K562 (cell line): ENCODE measurements around the gene CBX3. TPM values are rescaled to one million over a fixed set of nuclear protein-coding genes. Genes with fewer than 3 reads are reported as not detected.

Source experiments
- ARID1B ChIP-seq: fragments of 450-650 bp; IDR thresholded peaks from 2 replicates; pipeline ENCODE4 v1.6.1; 2016; ENCODE audit warnings: antibody characterized with exemption, mild to moderate bottlenecking, inconsistent platforms
- ASH1L ChIP-seq: fragments of 450-650 bp; IDR thresholded peaks from 2 replicates; pipeline ENCODE4 v1.6.1; 2018; ENCODE audit warnings: borderline replicate concordance, mild to moderate bottlenecking, low read depth; ENCODE audit not compliant: partially characterized antibody
- CSDE1 ChIP-seq, 2 experiments: fragments of 450-650 bp; IDR thresholded peaks; 2 replicates each; pipeline ENCODE4 v1.6.1; 2016; ENCODE audit warnings: mild to moderate bottlenecking in 1 of 2
- EGR1 ChIP-seq: fragments of 450-650 bp; conservative IDR thresholded peaks from 2 replicates; pipeline ENCODE4 v1.6.1; 2017; ENCODE audit warnings: mild to moderate bottlenecking
- HEY1 ChIP-seq: fragments of 250-450 bp; sonication (Bioruptor Pico); IDR thresholded peaks from 2 replicates; pipeline ENCODE4 v1.5.0; 2020; ENCODE audit warnings: mild to moderate bottlenecking, moderate library complexity, borderline replicate concordance
- HLTF ChIP-seq: fragments of 450-650 bp; IDR thresholded peaks from 2 replicates; pipeline ENCODE4 v1.6.1; 2016
- ILK ChIP-seq: fragments of 450-650 bp; IDR thresholded peaks from 2 replicates; pipeline ENCODE4 v1.6.1; 2016; ENCODE audit warnings: missing genetic modification characterization, low read depth, mild to moderate bottlenecking, missing compliant biosample characterization, moderate library complexity, borderline replicate concordance
- JUNB ChIP-seq: fragments of 450-650 bp; formaldehyde crosslinking; conservative IDR thresholded peaks from 2 replicates; pipeline ENCODE4 v1.4.0; 2020; ENCODE audit warnings: mild to moderate bottlenecking
- KAT8 ChIP-seq: fragments of 450-650 bp; IDR thresholded peaks from 2 replicates; pipeline ENCODE4 v1.6.1; 2016; ENCODE audit warnings: low read depth, mild to moderate bottlenecking
- KLF16 ChIP-seq: IDR thresholded peaks from 2 replicates; pipeline ENCODE4 v1.6.1; 2016; ENCODE audit warnings: antibody characterized with exemption
- MIER1 ChIP-seq: fragments of 450-650 bp; IDR thresholded peaks from 2 replicates; pipeline ENCODE4 v1.6.1; 2016; ENCODE audit warnings: antibody characterized with exemption, mild to moderate bottlenecking, low read depth
- NFE2 ChIP-seq: IDR thresholded peaks from 2 replicates; pipeline ENCODE4 v1.6.1; 2014; ENCODE audit warnings: antibody characterized with exemption, low read depth
- NFYB ChIP-seq: IDR thresholded peaks from 2 replicates; pipeline ENCODE4 v1.6.1; 2011; ENCODE audit warnings: mild to moderate bottlenecking, moderate library complexity; ENCODE audit not compliant: insufficient read length; ENCODE audit errors: extremely low read depth
- PHB ChIP-seq: fragments of 250-450 bp; sonication (Bioruptor Pico); IDR thresholded peaks from 2 replicates; pipeline ENCODE4 v1.5.0; 2021
- POLR3G ChIP-seq: IDR thresholded peaks from 2 replicates; pipeline ENCODE4 v1.6.1; 2011; ENCODE audit not compliant: insufficient read length, insufficient replicate concordance; ENCODE audit errors: extremely low read depth
- SMAD1 ChIP-seq: fragments of 150-350 bp; IDR thresholded peaks from 2 replicates; pipeline ENCODE4 v1.6.1; 2014; ENCODE audit warnings: low read length, low read depth; ENCODE audit not compliant: partially characterized antibody
- SMAD2 ChIP-seq: fragments of 150-350 bp; IDR thresholded peaks from 2 replicates; pipeline ENCODE4 v1.6.1; 2014; ENCODE audit warnings: low read depth, mild to moderate bottlenecking, low read length
- SREBF2 ChIP-seq: sonication (generic); formaldehyde crosslinking; IDR thresholded peaks from 2 replicates; pipeline ENCODE4 v1.4.0; 2020; ENCODE audit warnings: mild to moderate bottlenecking, missing genetic modification reagents
- SUPT5H ChIP-seq: fragments of 450-650 bp; IDR thresholded peaks from 2 replicates; pipeline ENCODE4 v1.6.1; 2016
- TCF3 ChIP-seq: sonication (generic); formaldehyde crosslinking; IDR thresholded peaks from 2 replicates; pipeline ENCODE4 v1.4.0; 2020; ENCODE audit warnings: mild to moderate bottlenecking, missing genetic modification reagents
- TCF7 ChIP-seq: sonication (generic); IDR thresholded peaks from 2 replicates; pipeline ENCODE4 v1.6.1; 2016; ENCODE audit warnings: antibody characterized with exemption, borderline replicate concordance
- TSC22D4 ChIP-seq: fragments of 450-650 bp; IDR thresholded peaks from 2 replicates; pipeline ENCODE4 v1.6.1; 2016; ENCODE audit warnings: missing genetic modification characterization, missing biosample characterization, control low read depth
- ZBED1 ChIP-seq: IDR thresholded peaks from 2 replicates; pipeline ENCODE4 v1.6.1; 2014
- ZBTB8A ChIP-seq: fragments of 450-650 bp; IDR thresholded peaks from 2 replicates; pipeline ENCODE4 v1.6.1; 2018; ENCODE audit warnings: mild to moderate bottlenecking, moderate library complexity; ENCODE audit not compliant: partially characterized antibody
- ZC3H11A ChIP-seq: IDR thresholded peaks from 2 replicates; pipeline ENCODE4 v1.6.1; 2012; ENCODE audit warnings: low read depth, low read length, improper control_type of control experiment
- ZNF175 ChIP-seq: fragments of 200-800 bp; sonication (Bioruptor generic); IDR thresholded peaks from 2 replicates; pipeline ENCODE4 v1.6.1; 2016; ENCODE audit warnings: low read depth, mild to moderate bottlenecking, missing genetic modification characterization, missing compliant biosample characterization
- ZNF551 ChIP-seq: fragments of 250-450 bp; sonication (Bioruptor Pico); IDR thresholded peaks from 2 replicates; pipeline ENCODE4 v1.5.0; 2021; ENCODE audit warnings: mild to moderate bottlenecking, moderate library complexity
- ZNF584 ChIP-seq: fragments of 200-800 bp; sonication (Bioruptor generic); IDR thresholded peaks from 2 replicates; pipeline ENCODE4 v1.6.1; 2016; ENCODE audit warnings: low read depth, mild to moderate bottlenecking, missing genetic modification characterization, missing compliant biosample characterization
- ZNF589 ChIP-seq: fragments of 200-800 bp; sonication (Bioruptor generic); IDR thresholded peaks from 2 replicates; pipeline ENCODE4 v1.6.1; 2016; ENCODE audit warnings: low read depth, missing genetic modification characterization, missing compliant biosample characterization
- ZNF75A ChIP-seq: fragments of 450-650 bp; formaldehyde crosslinking; IDR thresholded peaks from 2 replicates; pipeline ENCODE4 v1.4.0; 2020; ENCODE audit warnings: mild to moderate bottlenecking
- polyA plus RNA-seq, 8 experiments: library from polyadenylated mRNA; depleted of rRNA in 4 of 8; stranded (reverse) in 5 of 8; unstranded in 3 of 8; fragments of >200 nt; fragmentation: Nextera tagmentation in 2 of 8; fragmentation: Illumina TruSeq in 1 of 8; extraction: Ambion mirVana in 2 of 8; extraction: Trizol in 1 of 8; gene quantifications; 2 replicates each; pipeline versions ENCODE4 v1.2.1 to v1.2.3, GENCODE V29; 2011 to 2014; ENCODE audit warnings: inconsistent platforms in 1 of 8, missing spikeins in 1 of 8
- total RNA-seq, 7 experiments: library from RNA; depleted of rRNA in 6 of 7; stranded (reverse); fragments of >200 nt in 6 of 7; fragmentation: Illumina TruSeq in 2 of 7; extraction: Trizol in 2 of 7; gene quantifications; 2 replicates each; pipeline versions ENCODE4 v1.2.1 to v1.2.3, GENCODE V29; 2011 to 2021; ENCODE audit warnings: low replicate concordance in 1 of 7
- TF ChIP-seq, protein P1 (sequence below), 2 experiments: IDR thresholded peaks in 1 of 2; conservative IDR thresholded peaks in 1 of 2; 2 replicates each; pipeline ENCODE4 v1.6.1; 2016; ENCODE audit warnings: low read depth in 2 of 2, mild to moderate bottlenecking in 1 of 2, missing compliant biosample characterization in 1 of 2, missing genetic modification characterization in 1 of 2, moderate library complexity in 1 of 2

Gene CBX3
- total and polyA plus RNA-seq, 9 of the 15 experiments (the other 6 are each of a cell fraction or from before 2014, with no cell fraction given): 198 to 413 (median 328) TPM

DNA sequence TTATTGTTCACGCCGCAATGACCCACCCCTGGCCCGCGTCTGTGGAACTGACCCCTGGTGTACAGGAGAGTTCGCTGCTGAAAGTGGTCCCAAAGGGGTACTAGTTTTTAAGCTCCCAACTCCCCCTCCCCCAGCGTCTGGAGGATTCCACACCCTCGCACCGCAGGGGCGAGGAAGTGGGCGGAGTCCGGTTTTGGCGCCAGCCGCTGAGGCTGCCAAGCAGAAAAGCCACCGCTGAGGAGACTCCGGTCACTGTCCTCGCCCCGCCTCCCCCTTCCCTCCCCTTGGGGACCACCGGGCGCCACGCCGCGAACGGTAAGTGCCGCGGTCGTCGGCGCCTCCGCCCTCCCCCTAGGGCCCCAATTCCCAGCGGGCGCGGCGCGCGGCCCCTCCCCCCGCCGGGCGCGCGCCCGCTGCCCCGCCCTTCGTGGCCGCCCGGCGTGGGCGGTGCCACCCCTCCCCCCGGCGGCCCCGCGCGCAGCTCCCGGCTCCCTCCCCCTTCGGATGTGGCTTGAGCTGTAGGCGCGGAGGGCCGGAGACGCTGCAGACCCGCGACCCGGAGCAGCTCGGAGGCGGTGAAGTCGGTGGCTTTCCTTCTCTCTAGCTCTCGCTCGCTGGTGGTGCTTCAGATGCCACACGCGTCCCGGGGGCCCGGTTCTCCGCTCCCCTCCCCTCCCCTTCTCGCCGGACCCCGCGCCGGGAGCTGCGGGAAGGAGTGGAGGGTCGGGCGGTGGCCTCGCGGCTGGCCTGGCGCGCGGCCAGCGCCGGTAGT is at the start of gene CBX3 (continued):
- TF ChIP-seq ZNF551 (CRISPR knock-in tag) (no peak), KLF16 (no peak), SMAD2 (no peak), KAT8 (no peak), TCF3 (CRISPR knock-in tag) (no peak), HEY1 (CRISPR knock-in tag) (no peak), ILK (tag) (no peak), MIER1 (no peak), EGR1 (peak; percentile 81), NFYB (no peak), POLR3G (no peak), JUNB (CRISPR knock-in tag) (no peak; the same call in 1 of the 2 replicates), PHB (CRISPR knock-in tag) (peak; percentile 69; the same call in 1 of the 2 replicates), ZNF75A (no peak), ZNF175 (peak; percentile 30; the same call in 1 of the 2 replicates), SMAD1 (peak; percentile 68), ZC3H11A (no peak), CSDE1 (IDR thresholded peaks at IDR 0.05) (no peak; a peak in 1 of 4 replicates), SREBF2 (CRISPR knock-in tag) (no peak), ARID1B (no peak; the same call in 1 of the 2 replicates), ZBED1 (no peak), TCF7 (no peak), ZBTB8A (no peak), ZNF584 (CRISPR knock-in tag) (no peak), ZNF589 (CRISPR knock-in tag) (no peak), NFE2 (0 out of 2 replicates have a peak, but pooled peaks have one; percentile 1), SUPT5H (peak; percentile 93), HLTF (no peak), TSC22D4 (no peak), ASH1L (no peak)
- TF ChIP-seq, protein P1, sequence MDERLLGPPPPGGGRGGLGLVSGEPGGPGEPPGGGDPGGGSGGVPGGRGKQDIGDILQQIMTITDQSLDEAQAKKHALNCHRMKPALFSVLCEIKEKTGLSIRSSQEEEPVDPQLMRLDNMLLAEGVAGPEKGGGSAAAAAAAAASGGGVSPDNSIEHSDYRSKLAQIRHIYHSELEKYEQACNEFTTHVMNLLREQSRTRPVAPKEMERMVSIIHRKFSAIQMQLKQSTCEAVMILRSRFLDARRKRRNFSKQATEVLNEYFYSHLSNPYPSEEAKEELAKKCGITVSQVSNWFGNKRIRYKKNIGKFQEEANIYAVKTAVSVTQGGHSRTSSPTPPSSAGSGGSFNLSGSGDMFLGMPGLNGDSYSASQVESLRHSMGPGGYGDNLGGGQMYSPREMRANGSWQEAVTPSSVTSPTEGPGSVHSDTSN (CRISPR knock-in tag; IDR thresholded peaks at IDR 0.05; ENCODE audit: low read depth): no peak
- TF ChIP-seq, protein P1 (tag; conservative IDR thresholded peaks at IDR 0.05; ENCODE audit: low read depth): no peak
